Hepatocyte (in vitro differentiated cells): ENCODE results near the gene OBSL1.

Experiments
- EZH2phosphoT487 ChIP-seq: fragments of 200-600 bp; sonication (generic); IDR thresholded peaks from one replicate; pipeline ENCODE4 v1.6.1; 2018; ENCODE audit warnings: antibody characterized with exemption, mild to moderate bottlenecking, low read depth, moderate library complexity; ENCODE audit not compliant: unreplicated experiment, severe bottlenecking
- TF ChIP-seq, protein P1 (sequence below): fragments of 200-600 bp; sonication (generic); IDR thresholded peaks from 2 replicates; pipeline ENCODE4 v1.5.1; 2016; ENCODE audit warnings: antibody characterized with exemption, mild to moderate bottlenecking; ENCODE audit not compliant: poor library complexity

GRCh38 chr2:219616550-219616949, 45.2 kb upstream of the OBSL1 start:
- TF ChIP-seq, protein P1, sequence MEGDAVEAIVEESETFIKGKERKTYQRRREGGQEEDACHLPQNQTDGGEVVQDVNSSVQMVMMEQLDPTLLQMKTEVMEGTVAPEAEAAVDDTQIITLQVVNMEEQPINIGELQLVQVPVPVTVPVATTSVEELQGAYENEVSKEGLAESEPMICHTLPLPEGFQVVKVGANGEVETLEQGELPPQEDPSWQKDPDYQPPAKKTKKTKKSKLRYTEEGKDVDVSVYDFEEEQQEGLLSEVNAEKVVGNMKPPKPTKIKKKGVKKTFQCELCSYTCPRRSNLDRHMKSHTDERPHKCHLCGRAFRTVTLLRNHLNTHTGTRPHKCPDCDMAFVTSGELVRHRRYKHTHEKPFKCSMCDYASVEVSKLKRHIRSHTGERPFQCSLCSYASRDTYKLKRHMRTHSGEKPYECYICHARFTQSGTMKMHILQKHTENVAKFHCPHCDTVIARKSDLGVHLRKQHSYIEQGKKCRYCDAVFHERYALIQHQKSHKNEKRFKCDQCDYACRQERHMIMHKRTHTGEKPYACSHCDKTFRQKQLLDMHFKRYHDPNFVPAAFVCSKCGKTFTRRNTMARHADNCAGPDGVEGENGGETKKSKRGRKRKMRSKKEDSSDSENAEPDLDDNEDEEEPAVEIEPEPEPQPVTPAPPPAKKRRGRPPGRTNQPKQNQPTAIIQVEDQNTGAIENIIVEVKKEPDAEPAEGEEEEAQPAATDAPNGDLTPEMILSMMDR, result no peak
- TF ChIP-seq EZH2phosphoT487, result no peak
